Fibroblast of mammary gland (primary cell): Measurements from ENCODE around the gene NIP7.
A peak's percentile ranks its signal among the peaks of the same experiment; 100 is the strongest.

ENCODE experiments used
- DNase-seq: peaks from one replicate; pipeline ENCODE4 v3.0.0-alpha.2; 2010; ENCODE audit warnings: low read depth
- H3K4me3 ChIP-seq: 2 replicates; pipeline ENCODE4 v1.5.1; 2011; ENCODE audit warnings: low read depth, mild to moderate bottlenecking, low read length, moderate library complexity; ENCODE audit not compliant: control insufficient read depth
- TF ChIP-seq, protein P1 (sequence below): conservative IDR thresholded peaks from 2 replicates; pipeline ENCODE4 v1.5.1; 2011; ENCODE audit warnings: low read depth, low read length, inconsistent platforms; ENCODE audit not compliant: control insufficient read depth, insufficient read depth

The NIP7 gene

GRCh38 chr16:69328854-69329316, 10.7 kb upstream of the NIP7 start:
- peak overlapping the region; percentile 67 for H3K4me3 ChIP-seq
- DNase-seq = peak; percentile 52
- TF ChIP-seq, protein P1, sequence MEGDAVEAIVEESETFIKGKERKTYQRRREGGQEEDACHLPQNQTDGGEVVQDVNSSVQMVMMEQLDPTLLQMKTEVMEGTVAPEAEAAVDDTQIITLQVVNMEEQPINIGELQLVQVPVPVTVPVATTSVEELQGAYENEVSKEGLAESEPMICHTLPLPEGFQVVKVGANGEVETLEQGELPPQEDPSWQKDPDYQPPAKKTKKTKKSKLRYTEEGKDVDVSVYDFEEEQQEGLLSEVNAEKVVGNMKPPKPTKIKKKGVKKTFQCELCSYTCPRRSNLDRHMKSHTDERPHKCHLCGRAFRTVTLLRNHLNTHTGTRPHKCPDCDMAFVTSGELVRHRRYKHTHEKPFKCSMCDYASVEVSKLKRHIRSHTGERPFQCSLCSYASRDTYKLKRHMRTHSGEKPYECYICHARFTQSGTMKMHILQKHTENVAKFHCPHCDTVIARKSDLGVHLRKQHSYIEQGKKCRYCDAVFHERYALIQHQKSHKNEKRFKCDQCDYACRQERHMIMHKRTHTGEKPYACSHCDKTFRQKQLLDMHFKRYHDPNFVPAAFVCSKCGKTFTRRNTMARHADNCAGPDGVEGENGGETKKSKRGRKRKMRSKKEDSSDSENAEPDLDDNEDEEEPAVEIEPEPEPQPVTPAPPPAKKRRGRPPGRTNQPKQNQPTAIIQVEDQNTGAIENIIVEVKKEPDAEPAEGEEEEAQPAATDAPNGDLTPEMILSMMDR = no peak

DNA sequence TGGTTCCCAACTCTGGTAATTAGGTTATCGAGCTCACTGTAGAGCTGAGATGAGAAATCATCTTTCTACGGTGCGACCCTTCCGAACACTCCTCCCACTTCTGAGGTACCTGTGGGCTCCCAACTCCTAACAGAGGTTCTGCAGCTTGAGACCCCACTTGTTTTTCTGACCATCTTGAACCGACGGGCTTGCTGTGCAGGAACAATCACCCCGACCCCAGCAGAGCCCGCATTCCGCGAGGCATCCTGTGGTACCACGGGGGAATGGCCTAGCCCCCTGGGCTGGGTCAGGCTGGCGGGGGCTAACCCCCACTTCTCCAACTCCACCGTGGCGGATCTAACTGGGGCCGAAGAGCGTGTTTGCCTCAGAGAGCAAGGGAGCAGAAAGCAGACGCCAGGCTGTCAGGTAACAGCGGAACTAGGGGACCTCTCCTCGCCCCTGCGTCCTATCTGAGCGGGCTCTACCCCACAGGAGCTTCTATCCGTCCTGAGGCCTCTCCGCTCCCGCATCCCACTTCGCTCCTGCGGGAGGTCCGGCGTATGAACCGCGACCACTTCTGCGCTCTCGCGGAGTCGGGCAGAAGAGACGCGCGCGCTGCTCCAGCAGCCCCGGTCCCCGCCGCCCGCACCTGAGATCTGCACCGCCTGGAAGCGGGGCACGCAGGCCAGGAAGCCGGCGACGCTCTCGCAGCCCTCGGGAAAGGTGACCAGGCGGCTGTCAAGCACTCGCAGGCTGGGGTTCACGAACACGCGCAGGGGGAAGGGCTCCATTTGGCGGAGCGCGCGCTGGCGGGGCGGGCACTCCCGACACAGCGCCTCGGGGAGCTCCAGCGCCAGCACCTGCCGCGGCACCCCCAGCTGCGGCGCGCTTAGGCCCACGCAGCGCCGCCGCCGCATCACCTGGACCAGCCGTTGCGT, 9.9 kb upstream of the NIP7 start:
- DNase-seq = no peak
- TF ChIP-seq, protein P1 = no peak
- peak overlapping the region; percentile 67 for H3K4me3 ChIP-seq

DNA sequence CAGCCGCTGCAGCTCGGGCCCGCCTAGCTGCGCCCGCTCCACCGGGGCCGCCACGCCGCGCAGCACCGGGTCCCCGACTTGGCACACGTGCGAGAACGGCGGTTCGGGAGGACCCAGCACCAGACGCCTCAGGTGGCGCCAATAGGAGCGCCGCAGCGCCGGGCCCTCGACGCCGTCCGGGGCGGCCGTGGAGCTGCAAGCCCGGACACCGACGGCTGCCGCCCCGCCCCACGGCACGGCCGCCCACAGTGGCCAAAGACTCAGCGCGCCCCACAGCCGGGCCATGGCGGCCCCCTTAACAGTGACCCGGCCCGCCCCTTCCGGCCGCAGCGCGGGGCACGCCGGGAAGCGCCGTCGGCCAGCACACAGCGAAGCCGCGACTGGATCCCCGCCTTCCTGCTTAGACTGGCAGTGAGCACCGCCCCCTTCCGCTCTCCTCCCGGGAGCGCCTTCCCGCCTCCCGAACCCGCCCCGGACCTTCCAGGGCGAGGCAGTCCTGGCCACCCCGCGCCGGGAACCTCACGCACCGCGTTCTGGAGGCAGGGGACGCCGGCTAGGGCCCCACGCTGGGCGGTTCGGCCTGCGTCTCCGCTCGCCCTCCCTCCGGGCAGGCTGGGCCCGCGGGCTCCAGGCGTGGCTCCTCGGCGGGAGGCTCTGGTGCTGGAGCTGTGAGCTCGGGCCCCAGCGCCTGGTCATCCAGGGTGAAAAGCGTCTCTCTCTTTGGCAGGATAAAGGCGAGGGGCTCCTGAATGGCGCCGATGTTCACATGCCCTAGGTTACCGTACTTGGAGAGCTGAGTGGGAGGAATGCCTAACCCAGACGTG, 9.1 kb upstream of the NIP7 start, which contains the start of gene PDF:
Gene PDF, minus strand, starts transcription at position 303 of the 824 bp plus-strand sequence. Its CDS starts 18 bp downstream, at position 285.
- TF ChIP-seq, protein P1 = no peak
- peak; percentile 89 for DNase-seq
- peak within 1 kb of the TSS; percentile 67 for H3K4me3 ChIP-seq

DNA sequence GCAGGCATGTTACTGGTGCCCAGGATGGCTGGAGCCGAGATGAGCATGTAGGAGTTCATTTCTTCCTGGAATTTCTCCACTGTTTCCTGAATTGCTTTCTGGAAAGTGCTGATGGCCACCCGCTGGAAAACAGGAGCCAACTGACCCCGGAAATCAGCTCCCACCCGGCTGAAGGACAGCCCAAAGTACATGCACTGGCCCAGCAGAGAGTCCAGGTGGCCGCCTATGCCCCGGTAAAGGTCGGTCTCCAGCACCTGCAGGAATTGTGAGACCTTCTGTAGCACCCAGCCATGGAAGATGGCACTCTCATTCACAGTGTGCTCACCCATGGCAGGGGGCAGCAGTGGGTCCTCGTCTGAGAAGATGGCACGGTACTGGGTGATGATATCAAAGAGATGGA, 4.9 kb upstream of the NIP7 start:
- DNase-seq = no peak
- no peak overlapping the region for H3K4me3 ChIP-seq
- TF ChIP-seq, protein P1 = no peak

GRCh38 chr16:69338557-69339288, 849 bp upstream of the NIP7 start:
- TF ChIP-seq, protein P1 = no peak
- peak overlapping the region; percentile 78 for H3K4me3 ChIP-seq
- DNase-seq = no peak

DNA sequence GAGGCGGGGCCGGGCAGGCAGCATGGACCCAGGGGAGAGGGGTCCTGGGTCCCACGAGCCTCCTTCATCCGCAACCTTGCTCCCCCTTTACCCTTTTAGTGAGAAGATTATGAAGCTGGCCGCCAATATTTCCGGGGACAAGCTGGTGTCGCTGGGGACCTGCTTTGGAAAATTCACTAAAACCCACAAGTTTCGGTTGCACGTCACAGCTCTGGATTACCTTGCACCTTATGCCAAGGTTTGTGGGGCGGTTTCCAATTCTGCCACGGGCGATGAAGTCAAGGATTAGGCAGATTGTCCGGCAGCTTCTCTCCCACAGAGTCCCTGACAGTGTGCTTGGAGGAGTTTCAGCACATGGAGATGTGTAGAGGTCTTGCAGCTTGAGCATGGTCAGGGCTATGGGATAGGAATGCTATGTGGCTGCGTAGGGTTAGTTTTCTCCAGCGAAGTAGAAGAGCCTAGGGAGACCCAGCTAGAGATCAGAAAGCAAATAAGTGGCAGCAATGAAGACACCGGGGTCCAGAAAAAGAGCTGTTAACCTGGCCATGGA, 598 bp downstream of the NIP7 start:
- DNase-seq = no peak
- H3K4me3 ChIP-seq = peak overlapping the region; percentile 78
- TF ChIP-seq, protein P1 = no peak
